Spleen (tissue), 11 donors: ENCODE measurements around the gene RBM34. TPM values are rescaled to one million over a fixed set of nuclear protein-coding genes. Genes with fewer than 3 reads are reported as not detected.

ENCODE experiments used
- DNase-seq: peaks from one replicate; pipeline ENCODE4 v3.0.0-alpha.2; 2020
- H3K27ac ChIP-seq, 8 donors: fragments of 200-600 bp; sonication (generic) in 7 of 8; 1 replicate in 4 of 8; 2 replicates in 4 of 8; pipeline versions ENCODE4 v1.5.0 to v1.8.0; 2016 to 2021; ENCODE audit warnings: inconsistent platforms in 4 of 8, mild to moderate bottlenecking in 4 of 8, moderate library complexity in 1 of 8
- H3K27me3 ChIP-seq, 7 donors: fragments of 200-600 bp; sonication (generic) in 6 of 7; replicated peaks in 1 of 7; 1 replicate in 4 of 7; 2 replicates in 3 of 7; pipeline versions ENCODE4 v1.5.0 to v1.8.0; 2016 to 2021; ENCODE audit warnings: inconsistent platforms in 3 of 7, mild to moderate bottlenecking in 1 of 7
- H3K36me3 ChIP-seq, 6 donors: fragments of 200-600 bp; sonication (generic) in 5 of 6; 1 replicate in 4 of 6; 2 replicates in 2 of 6; pipeline versions ENCODE4 v1.5.0 to v1.8.0; 2016 to 2021; ENCODE audit warnings: inconsistent platforms in 2 of 6
- H3K4me1 ChIP-seq, 6 donors: fragments of 200-600 bp; sonication (generic) in 5 of 6; 1 replicate in 3 of 6; 2 replicates in 3 of 6; pipeline versions ENCODE4 v1.5.0 to v1.8.0; 2016 to 2021; ENCODE audit warnings: inconsistent platforms in 3 of 6
- H3K4me3 ChIP-seq, 8 donors: fragments of 200-600 bp; sonication (generic) in 7 of 8; 1 replicate in 4 of 8; 2 replicates in 4 of 8; pipeline versions ENCODE4 v1.5.0 to v1.8.0; 2016 to 2021; ENCODE audit warnings: inconsistent platforms in 4 of 8, mild to moderate bottlenecking in 4 of 8, moderate library complexity in 2 of 8
- H3K9me3 ChIP-seq, 8 donors: fragments of 200-600 bp; sonication (generic) in 7 of 8; 1 replicate in 4 of 8; 2 replicates in 4 of 8; pipeline versions ENCODE4 v1.5.0 to v1.8.0; 2016 to 2021; ENCODE audit warnings: inconsistent platforms in 4 of 8
- CTCF ChIP-seq, 11 experiments: fragments of 200-600 bp in 7 of 11; fragments of 450-650 bp in 4 of 11; sonication (generic) in 4 of 11; IDR thresholded peaks in 8 of 11; conservative IDR thresholded peaks in 3 of 11; 1 replicate in 7 of 11; 2 replicates in 4 of 11; pipeline versions ENCODE4 v1.4.0 to v1.8.0; 2016 to 2021; ENCODE audit warnings: antibody characterized with exemption in 11 of 11, inconsistent platforms in 4 of 11, mild to moderate bottlenecking in 1 of 11
- POLR2A ChIP-seq, 3 donors: fragments of 450-650 bp; IDR thresholded peaks; one replicate each; pipeline ENCODE4 v1.5.1; 2017; ENCODE audit warnings: antibody characterized with exemption in 3 of 3, mild to moderate bottlenecking in 1 of 3
- POLR2AphosphoS5 ChIP-seq, 3 donors: sonication (generic); formaldehyde crosslinking; IDR thresholded peaks; one replicate each; pipeline ENCODE4 v1.5.1; 2017; ENCODE audit warnings: antibody characterized with exemption in 3 of 3
- WGBS, 5 donors: extraction: QIAGEN DNeasy Blood & Tissue Kit in 3 of 5; methylation state at CpG; one replicate each; pipeline versions ENCODE4 v1.1.5 to v1.1.7; 2013 to 2018; 5-methylcytosine and 5-hydroxymethylcytosine counted together
- intact Hi-C: fragments of 100-400 bp; cut with DNase I; formaldehyde crosslinking; loops from one replicate; pipeline ENCODE4 v1.15.0; 2023; ENCODE audit warnings: low total_unique reads
- polyA plus RNA-seq, 3 donors: library from polyadenylated mRNA; stranded (reverse); fragments of 200-250 nt; gene quantifications; one replicate each; pipeline ENCODE4 v1.2.1, GENCODE V29; 2013
- total RNA-seq, 7 donors: library from RNA; depleted of rRNA in 3 of 7; stranded (reverse); fragments of >200 nt in 3 of 7; fragmentation: NEBNext Ultra II Directional in 4 of 7; extraction: Animal tissue kit (Norgen Biotek cat#: 25700) in 4 of 7; gene quantifications; one replicate each; pipeline versions ENCODE4 v1.1.0 to v1.2.1, GENCODE V29; 2016 to 2021
- donor health status: healthy with polysubstance abuse.
- donor health status: DM: no; HTN: no; CAD: no; lungs with moderate emphysema.
- donor health status: DM: no; HTN: no; CAD: no.
- donor health status: Bipolar disorder and iron deficiency.
- donor health status: healthy.
- donor health status: DM: no; HTN: no; CAD: no.
- donor health status: DM: yes; HTN: yes; CAD: no.

Gene RBM34
- total and polyA plus RNA-seq, 10 donors = 24.7 to 107 (median 55.5) TPM

GRCh38 chr1:235158680-235159079 is 2.4 kb downstream of the RBM34 start:
- no peak overlapping the region for H3K4me3 ChIP-seq
- H3K36me3 ChIP-seq = peaks cover 0 to 63% (median 44%) of the 10 kb centered on the region in 6 donors
- no peak for TF ChIP-seq CTCF (IDR thresholded peaks at IDR 0.05 in 8 of 11, conservative IDR thresholded peaks at IDR 0.05 in 3 of 11)
- no peak for TF ChIP-seq POLR2AphosphoS5 (IDR thresholded peaks at IDR 0.05)
- TF ChIP-seq POLR2A (IDR thresholded peaks at IDR 0.05) = no peak
- intact Hi-C loops = no loop called here
- H3K27me3 ChIP-seq = no peaks in the 10 kb centered on the region
- no peak for DNase-seq
- no peak overlapping the region for H3K27ac ChIP-seq
- no peaks in the 10 kb centered on the region for H3K9me3 ChIP-seq
- 92 to 97% (median 96%) methylated on average over 6 of the region's 6 CpGs for WGBS, 5 donors
- H3K4me1 ChIP-seq = peaks cover 8 to 64% (median 36%) of the 10 kb centered on the region in 6 donors

- WGBS, 5 donors = 93 to 97% (median 95%) methylated on average over 4 of the region's 4 CpGs
- no peak for DNase-seq
- H3K36me3 ChIP-seq = peaks cover 0 to 78% (median 58%) of the 10 kb centered on the region in 6 donors
- H3K27me3 ChIP-seq = no peaks in the 10 kb centered on the region
- TF ChIP-seq POLR2A (IDR thresholded peaks at IDR 0.05) (no peak), CTCF (IDR thresholded peaks at IDR 0.05 in 8 of 11, conservative IDR thresholded peaks at IDR 0.05 in 3 of 11) (no peak), POLR2AphosphoS5 (IDR thresholded peaks at IDR 0.05) (no peak)
- intact Hi-C loops = no loop called here
- peaks cover 8 to 64% (median 36%) of the 10 kb centered on the region in 6 donors for H3K4me1 ChIP-seq
- no peaks in the 10 kb centered on the region for H3K9me3 ChIP-seq
- no peak overlapping the region for H3K27ac ChIP-seq
- H3K4me3 ChIP-seq = no peak overlapping the region
Measured at GRCh38 chr1:235157150-235157549, 3.9 kb downstream of the RBM34 start.

- DNase-seq = no peak
- intact Hi-C loops = no loop called here
- no peak for TF ChIP-seq POLR2AphosphoS5 (IDR thresholded peaks at IDR 0.05)
- TF ChIP-seq CTCF (IDR thresholded peaks at IDR 0.05 in 8 of 11, conservative IDR thresholded peaks at IDR 0.05 in 3 of 11) = no peak
- TF ChIP-seq POLR2A (IDR thresholded peaks at IDR 0.05) = no peak
Measured at GRCh38 chr1:235156740-235157139, 4.3 kb downstream of the RBM34 start.

GRCh38 chr1:235156265-235156664 is 4.8 kb downstream of the RBM34 start:
- no peak for DNase-seq
- WGBS, 5 donors = 94 to 100% (median 98%) methylated on average over 3 of the region's 3 CpGs
- Histone ChIP-seq H3K27me3 (no peaks in the 10 kb centered on the region), H3K36me3 (peaks cover 0 to 87% (median 66%) of the 10 kb centered on the region in 6 donors), H3K9me3 (no peaks in the 10 kb centered on the region), H3K4me1 (peaks cover 8 to 65% (median 30%) of the 10 kb centered on the region in 6 donors), H3K27ac (no peak overlapping the region), H3K4me3 (no peak overlapping the region)
- TF ChIP-seq CTCF (IDR thresholded peaks at IDR 0.05 in 8 of 11, conservative IDR thresholded peaks at IDR 0.05 in 3 of 11) (no peak), POLR2A (IDR thresholded peaks at IDR 0.05) (no peak), POLR2AphosphoS5 (IDR thresholded peaks at IDR 0.05) (no peak)
- intact Hi-C loops = no loop called here

More at GRCh38 chr1:235156740-235157139, 4.3 kb downstream of the RBM34 start:
- WGBS, 5 donors = 84 to 89% (median 85%) methylated on average over 4 of the region's 4 CpGs
- Histone ChIP-seq H3K4me3 (no peak overlapping the region), H3K4me1 (peaks cover 8 to 64% (median 33%) of the 10 kb centered on the region in 6 donors), H3K9me3 (no peaks in the 10 kb centered on the region), H3K36me3 (peaks cover 0 to 82% (median 62%) of the 10 kb centered on the region in 6 donors), H3K27ac (no peak overlapping the region), H3K27me3 (no peaks in the 10 kb centered on the region)
